ENCODE results near the gene SPDYE16.
"Not testable (repeated sequence)": the region's sequence is repeated elsewhere in the genome, so short reads cannot be mapped to it uniquely, and the experiment has no call there.

DNA sequence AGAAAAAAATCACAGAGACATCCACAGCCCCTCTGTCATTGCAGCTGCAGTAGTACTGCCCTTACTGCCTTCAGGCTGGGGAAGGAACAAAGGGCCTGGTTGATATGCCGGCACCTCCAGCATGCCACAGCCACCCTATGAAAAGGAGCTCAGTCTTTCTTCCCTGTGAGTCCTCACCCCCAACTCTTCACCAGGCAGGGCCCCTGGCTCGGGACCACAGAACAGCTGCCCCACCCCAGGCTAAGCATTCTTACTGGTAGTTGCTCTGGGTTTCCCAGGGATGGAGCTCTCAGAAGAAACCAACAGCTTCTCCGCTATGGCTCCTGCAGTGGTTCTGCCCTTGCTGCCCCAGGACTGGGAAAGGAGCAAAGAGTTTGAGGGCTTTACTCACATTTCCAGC, 47.9 kb upstream of the SPDYE16 start:
- not testable (repeated sequence) for TF ChIP-seq EZH2 (IDR thresholded peaks at IDR 0.05; ENCODE audit: low read depth, unreplicated experiment); POLR2AphosphoS5 (IDR thresholded peaks at IDR 0.05; ENCODE audit: low read depth)
- TF ChIP-seq, protein P1, sequence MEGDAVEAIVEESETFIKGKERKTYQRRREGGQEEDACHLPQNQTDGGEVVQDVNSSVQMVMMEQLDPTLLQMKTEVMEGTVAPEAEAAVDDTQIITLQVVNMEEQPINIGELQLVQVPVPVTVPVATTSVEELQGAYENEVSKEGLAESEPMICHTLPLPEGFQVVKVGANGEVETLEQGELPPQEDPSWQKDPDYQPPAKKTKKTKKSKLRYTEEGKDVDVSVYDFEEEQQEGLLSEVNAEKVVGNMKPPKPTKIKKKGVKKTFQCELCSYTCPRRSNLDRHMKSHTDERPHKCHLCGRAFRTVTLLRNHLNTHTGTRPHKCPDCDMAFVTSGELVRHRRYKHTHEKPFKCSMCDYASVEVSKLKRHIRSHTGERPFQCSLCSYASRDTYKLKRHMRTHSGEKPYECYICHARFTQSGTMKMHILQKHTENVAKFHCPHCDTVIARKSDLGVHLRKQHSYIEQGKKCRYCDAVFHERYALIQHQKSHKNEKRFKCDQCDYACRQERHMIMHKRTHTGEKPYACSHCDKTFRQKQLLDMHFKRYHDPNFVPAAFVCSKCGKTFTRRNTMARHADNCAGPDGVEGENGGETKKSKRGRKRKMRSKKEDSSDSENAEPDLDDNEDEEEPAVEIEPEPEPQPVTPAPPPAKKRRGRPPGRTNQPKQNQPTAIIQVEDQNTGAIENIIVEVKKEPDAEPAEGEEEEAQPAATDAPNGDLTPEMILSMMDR (conservative IDR thresholded peaks at IDR 0.05; ENCODE audit: low read depth in 2 of 2): not testable (repeated sequence)

Measured in GM23338 (cell line).